ENCODE data around the gene ABCC10.

The ABCC10 gene

GRCh38 chr6:43445576-43445975 is 18.2 kb downstream of the ABCC10 start:
- no peak for DNase-seq (ENCODE audit: low read depth)
- TF ChIP-seq, protein P1, sequence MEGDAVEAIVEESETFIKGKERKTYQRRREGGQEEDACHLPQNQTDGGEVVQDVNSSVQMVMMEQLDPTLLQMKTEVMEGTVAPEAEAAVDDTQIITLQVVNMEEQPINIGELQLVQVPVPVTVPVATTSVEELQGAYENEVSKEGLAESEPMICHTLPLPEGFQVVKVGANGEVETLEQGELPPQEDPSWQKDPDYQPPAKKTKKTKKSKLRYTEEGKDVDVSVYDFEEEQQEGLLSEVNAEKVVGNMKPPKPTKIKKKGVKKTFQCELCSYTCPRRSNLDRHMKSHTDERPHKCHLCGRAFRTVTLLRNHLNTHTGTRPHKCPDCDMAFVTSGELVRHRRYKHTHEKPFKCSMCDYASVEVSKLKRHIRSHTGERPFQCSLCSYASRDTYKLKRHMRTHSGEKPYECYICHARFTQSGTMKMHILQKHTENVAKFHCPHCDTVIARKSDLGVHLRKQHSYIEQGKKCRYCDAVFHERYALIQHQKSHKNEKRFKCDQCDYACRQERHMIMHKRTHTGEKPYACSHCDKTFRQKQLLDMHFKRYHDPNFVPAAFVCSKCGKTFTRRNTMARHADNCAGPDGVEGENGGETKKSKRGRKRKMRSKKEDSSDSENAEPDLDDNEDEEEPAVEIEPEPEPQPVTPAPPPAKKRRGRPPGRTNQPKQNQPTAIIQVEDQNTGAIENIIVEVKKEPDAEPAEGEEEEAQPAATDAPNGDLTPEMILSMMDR (IDR thresholded peaks at IDR 0.05; ENCODE audit: control insufficient read depth, extremely low read depth, insufficient read depth) = no peak
- no peak overlapping the region for H3K4me3 ChIP-seq (ENCODE audit: low read depth, low read length)

DNA sequence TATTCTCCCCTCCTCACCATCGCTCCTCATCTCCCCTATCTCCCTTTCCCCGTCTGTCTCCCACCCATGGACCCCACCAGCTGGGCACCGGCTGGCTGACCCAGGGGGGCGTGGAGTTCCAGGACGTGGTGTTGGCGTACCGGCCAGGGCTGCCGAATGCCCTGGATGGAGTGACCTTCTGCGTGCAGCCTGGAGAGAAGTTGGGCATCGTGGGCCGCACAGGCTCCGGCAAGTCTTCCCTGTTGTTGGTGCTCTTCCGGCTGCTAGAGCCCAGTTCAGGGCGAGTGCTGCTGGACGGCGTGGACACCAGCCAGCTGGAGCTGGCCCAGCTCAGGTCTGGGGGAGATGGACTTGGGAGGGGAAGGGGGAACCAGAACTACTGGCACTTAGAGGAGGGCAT is 20.3 kb downstream of the ABCC10 start:
- H3K4me3 ChIP-seq (ENCODE audit: low read depth, low read length) = no peak overlapping the region
- no peak for DNase-seq (ENCODE audit: low read depth)
- TF ChIP-seq, protein P1 (IDR thresholded peaks at IDR 0.05; ENCODE audit: control insufficient read depth, extremely low read depth, insufficient read depth) = no peak

DNA sequence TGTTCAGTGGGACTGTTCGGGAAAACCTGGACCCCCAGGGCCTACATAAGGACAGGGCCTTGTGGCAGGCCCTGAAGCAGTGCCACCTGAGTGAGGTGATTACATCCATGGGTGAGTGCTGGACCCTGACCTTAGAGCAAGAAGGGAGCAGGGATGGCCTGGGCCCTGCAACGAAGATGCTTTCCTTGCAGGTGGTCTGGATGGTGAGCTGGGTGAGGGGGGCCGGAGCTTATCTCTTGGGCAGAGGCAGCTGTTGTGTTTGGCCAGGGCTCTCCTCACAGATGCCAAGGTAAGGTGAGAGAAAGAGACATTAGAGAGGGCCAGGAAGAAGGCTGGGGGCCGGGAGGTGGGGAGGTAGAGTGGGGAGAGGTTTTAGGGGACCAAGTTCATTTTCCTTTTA is 21.6 kb downstream of the ABCC10 start:
- TF ChIP-seq, protein P1 (IDR thresholded peaks at IDR 0.05; ENCODE audit: control insufficient read depth, extremely low read depth, insufficient read depth) = no peak
- no peak overlapping the region for H3K4me3 ChIP-seq (ENCODE audit: low read depth, low read length)
- no peak for DNase-seq (ENCODE audit: low read depth)

DNA sequence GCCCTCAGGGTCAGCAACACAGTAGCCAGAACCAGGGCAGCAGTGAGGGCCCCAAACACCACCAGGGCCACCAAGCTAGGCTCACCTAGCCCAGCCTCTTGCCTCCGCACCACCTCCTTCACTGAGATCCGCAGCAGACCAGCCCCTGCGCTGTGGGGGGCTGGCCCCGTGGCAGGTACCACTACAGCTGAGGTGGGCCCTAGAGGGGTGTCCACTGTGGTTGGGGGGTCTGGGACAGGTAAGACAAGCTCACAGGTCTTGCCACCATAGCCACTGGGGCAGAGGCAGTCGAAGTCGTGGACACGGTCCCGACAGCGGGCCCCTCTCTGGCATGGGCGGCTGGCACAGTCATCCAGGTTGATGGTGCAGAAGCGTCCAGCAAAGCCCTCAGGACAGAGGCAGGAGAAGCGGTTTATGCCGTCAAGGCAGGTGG is 23.4 kb downstream of the ABCC10 start:
- H3K4me3 ChIP-seq (ENCODE audit: low read depth, low read length) = no peak overlapping the region
- TF ChIP-seq, protein P1 (IDR thresholded peaks at IDR 0.05; ENCODE audit: control insufficient read depth, extremely low read depth, insufficient read depth) = no peak
- DNase-seq (ENCODE audit: low read depth) = no peak

- no peak for DNase-seq (ENCODE audit: low read depth)
- no peak overlapping the region for H3K4me3 ChIP-seq (ENCODE audit: low read depth, low read length)
- TF ChIP-seq, protein P1 (IDR thresholded peaks at IDR 0.05; ENCODE audit: control insufficient read depth, extremely low read depth, insufficient read depth) = no peak
Measured at GRCh38 chr6:43451348-43451747, 24.0 kb downstream of the ABCC10 start.

- H3K4me3 ChIP-seq (ENCODE audit: low read depth, low read length) = no peak overlapping the region
- no peak for DNase-seq (ENCODE audit: low read depth)
- TF ChIP-seq, protein P1 (IDR thresholded peaks at IDR 0.05; ENCODE audit: control insufficient read depth, extremely low read depth, insufficient read depth) = no peak
Measured at GRCh38 chr6:43451939-43452338, 24.6 kb downstream of the ABCC10 start.

DNA sequence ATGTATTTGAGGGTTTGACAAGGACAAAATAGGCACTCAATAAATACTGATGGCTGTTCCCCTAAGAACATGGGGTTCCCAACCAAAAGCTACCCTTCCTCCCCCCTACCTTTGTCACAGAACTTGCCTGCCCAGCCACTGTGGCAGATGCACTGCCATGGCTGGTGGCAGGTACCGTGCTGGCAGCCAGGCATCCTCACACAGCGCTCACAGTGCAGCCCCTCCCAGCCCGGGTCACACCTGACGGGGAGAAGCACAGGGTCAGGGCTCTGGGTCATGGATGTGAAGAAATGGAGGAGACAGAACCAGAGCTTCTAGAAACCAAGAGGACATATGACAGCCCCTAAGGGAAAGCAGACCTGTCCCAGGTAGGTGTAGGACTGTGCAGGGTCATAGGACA is 25.6 kb downstream of the ABCC10 start:
- DNase-seq (ENCODE audit: low read depth) = no peak
- H3K4me3 ChIP-seq (ENCODE audit: low read depth, low read length) = no peak overlapping the region
- TF ChIP-seq, protein P1 (IDR thresholded peaks at IDR 0.05; ENCODE audit: control insufficient read depth, extremely low read depth, insufficient read depth) = no peak

Data from LNCaP clone FGC (cell line).